Measurements from ENCODE around the gene LEP. TPM values are rescaled to one million over a fixed set of nuclear protein-coding genes. Genes with fewer than 3 reads are reported as not detected.

The LEP gene
- total RNA-seq, 1 experiment from 2014 or later: not detected

- H3K4me1 ChIP-seq (ENCODE audit: control insufficient read depth, insufficient read depth, low read length): no peaks in the 10 kb centered on the region
- H3K27me3 ChIP-seq (ENCODE audit: control insufficient read depth, insufficient read depth, low read length): 0 out of 2 replicates have a peak, but pooled peaks cover 3% of the 10 kb centered on the region
- CTCF ChIA-PET: no interaction called here
- no peak for DNase-seq (ENCODE audit: low read depth, low spot score)
- TF ChIP-seq CTCF (IDR thresholded peaks at IDR 0.05): no peak
- no peak for TF ChIP-seq SIN3A (IDR thresholded peaks at IDR 0.05; ENCODE audit: borderline replicate concordance, insufficient read depth, low read depth, low read length)
- no peak for TF ChIP-seq POLR2AphosphoS5 (IDR thresholded peaks at IDR 0.05; ENCODE audit: low read depth, low read length)
- no peak for TF ChIP-seq TCF7L2 (IDR thresholded peaks at IDR 0.05; ENCODE audit: low read depth, low read length)
- POLR2A ChIA-PET: no interaction called here
- intact Hi-C loops (cut with micrococcal nuclease; ENCODE audit: unreplicated experiment): no loop called here
- no TSS peak for BruUV-seq (replicated peaks)
- H3K36me3 ChIP-seq (ENCODE audit: control insufficient read depth, insufficient read depth, low read length): no peaks in the 10 kb centered on the region
- H3K27ac ChIP-seq (ENCODE audit: low read length): no peak overlapping the region
- no peak for ATAC-seq
- peak overlapping the region in 1 of 2 experiments; percentile 42; a peak in 1 of 4 replicates for H3K4me3 ChIP-seq (ENCODE audit: low read depth in 2 of 2, low read length in 2 of 2)
- H3K9me3 ChIP-seq (ENCODE audit: control insufficient read depth, insufficient read depth, low read depth, low read length): no peaks in the 10 kb centered on the region
- in situ Hi-C loops (cut with HindIII; ENCODE audit: low pct_unique_long_range_greater_than_20kb, low sequenced_read_pairs): no loop called here
Measured at GRCh38 chr7:128267595-128267924, 26.5 kb downstream of the LEP start.

GRCh38 chr7:128268233-128268632, 27.2 kb downstream of the LEP start:
- intact Hi-C loops (cut with micrococcal nuclease; ENCODE audit: unreplicated experiment) (no loop called here), in situ Hi-C loops (cut with HindIII; ENCODE audit: low pct_unique_long_range_greater_than_20kb, low sequenced_read_pairs) (no loop called here)
- 0 out of 2 replicates have a peak, but pooled peaks cover 5% of the 10 kb centered on the region for H3K27me3 ChIP-seq (ENCODE audit: control insufficient read depth, insufficient read depth, low read length)
- no peak for ATAC-seq
- no peaks in the 10 kb centered on the region for H3K9me3 ChIP-seq (ENCODE audit: control insufficient read depth, insufficient read depth, low read depth, low read length)
- no TSS peak for BruUV-seq (replicated peaks)
- TF ChIP-seq POLR2AphosphoS5 (IDR thresholded peaks at IDR 0.05; ENCODE audit: low read depth, low read length): no peak
- no peaks in the 10 kb centered on the region for H3K4me1 ChIP-seq (ENCODE audit: control insufficient read depth, insufficient read depth, low read length)
- no peak for DNase-seq (ENCODE audit: low read depth, low spot score)
- no peak overlapping the region for H3K4me3 ChIP-seq (ENCODE audit: low read depth in 2 of 2, low read length in 2 of 2)
- POLR2A ChIA-PET: no interaction called here
- CTCF ChIA-PET: no interaction called here
- no peak overlapping the region for H3K27ac ChIP-seq (ENCODE audit: low read length)
- no peaks in the 10 kb centered on the region for H3K36me3 ChIP-seq (ENCODE audit: control insufficient read depth, insufficient read depth, low read length)

GRCh38 chr7:128270826-128271272, 29.8 kb downstream of the LEP start:
- DNase-seq (ENCODE audit: low read depth, low spot score) (no peak), ATAC-seq (no peak)
- CTCF ChIA-PET: no interaction called here
- Histone ChIP-seq H3K9me3 (ENCODE audit: control insufficient read depth, insufficient read depth, low read depth, low read length) (no peaks in the 10 kb centered on the region), H3K4me1 (ENCODE audit: control insufficient read depth, insufficient read depth, low read length) (no peaks in the 10 kb centered on the region), H3K27ac (ENCODE audit: low read length) (no peak overlapping the region), H3K27me3 (ENCODE audit: control insufficient read depth, insufficient read depth, low read length) (0 out of 2 replicates have a peak, but pooled peaks cover 5% of the 10 kb centered on the region), H3K4me3 (ENCODE audit: low read depth in 2 of 2, low read length in 2 of 2) (no peak overlapping the region), H3K36me3 (ENCODE audit: control insufficient read depth, insufficient read depth, low read length) (no peaks in the 10 kb centered on the region)
- in situ Hi-C loops (cut with HindIII; ENCODE audit: low pct_unique_long_range_greater_than_20kb, low sequenced_read_pairs): no loop called here
- intact Hi-C loops (cut with micrococcal nuclease; ENCODE audit: unreplicated experiment): no loop called here
- TF ChIP-seq TCF7L2 (IDR thresholded peaks at IDR 0.05; ENCODE audit: low read depth, low read length) (no peak), CTCF (IDR thresholded peaks at IDR 0.05) (no peak), REST (IDR thresholded peaks at IDR 0.05; ENCODE audit: insufficient read depth in 1 of 2, low read depth in 2 of 2, low read length in 1 of 2) (no peak), POLR2AphosphoS5 (IDR thresholded peaks at IDR 0.05; ENCODE audit: low read depth, low read length) (no peak), SIN3A (IDR thresholded peaks at IDR 0.05; ENCODE audit: borderline replicate concordance, insufficient read depth, low read depth, low read length) (no peak)
- no TSS peak for BruUV-seq (replicated peaks)
- POLR2A ChIA-PET: no interaction called here

Measured in Panc1 (cell line).